HCT116 (cell line): ENCODE data around the gene ST3GAL5. TPM values are rescaled to one million over a fixed set of nuclear protein-coding genes. Genes with fewer than 3 reads are reported as not detected.

ENCODE experiments used
- ATAC-seq: fragments of 200-7000 bp; cut with Tn5 transposase; 2 replicates; pipeline ENCODE4 v1.9.1; 2020; ENCODE audit warnings: mild to moderate bottlenecking, moderate library complexity
- BruUV-seq: library from RNA; stranded (reverse); fragments of 400-500 nt; replicated peaks from 2 replicates; lab custom pipeline; 2021; lab: Mats Ljungman, UMichigan
- CTCF ChIA-PET: fragments of 300-600 bp; sonication (Branson Sonifier 250); formaldehyde crosslinking; loops from one replicate; lab custom pipeline; 2021; ENCODE audit warnings: antibody characterized with exemption; lab: Charles Lee
- POLR2A ChIA-PET: fragments of 300-600, 350-600 bp; sonication (Branson Sonifier 250); formaldehyde crosslinking; loops from one replicate; lab custom pipeline; 2021; ENCODE audit warnings: antibody characterized with exemption; lab: Charles Lee
- RAD21 ChIA-PET, 2 experiments: fragments of 300-600 bp; sonication (Branson Sonifier 250); formaldehyde crosslinking; loops; one replicate each; lab custom pipeline; 2023; ENCODE audit warnings: low total read pairs in 2 of 2; ENCODE audit not compliant: uncharacterized antibody in 2 of 2, unreplicated experiment in 2 of 2, low non-redundant PET in 1 of 2; lab: Charles Lee
- DNase-seq: peaks from one replicate; pipeline ENCODE4 v3.0.0-alpha.2; 2010; ENCODE audit warnings: low read depth, low spot score
- H2AFZ ChIP-seq: fragments of 200-600 bp; shearing (Covaris generic), sonication (generic); 2 replicates; pipeline ENCODE4 v1.6.1; 2017; ENCODE audit warnings: low read depth, mixed run types, mixed read lengths, antibody characterized with exemption, low read length; ENCODE audit not compliant: poor library complexity, severe bottlenecking
- H3K27ac ChIP-seq: 2 replicates; pipeline ENCODE4 v1.5.1; 2012; ENCODE audit warnings: low read depth, low read length
- H3K27me3 ChIP-seq: fragments of 200-600 bp; sonication (generic); 2 replicates; pipeline ENCODE4 v1.6.1; 2016; ENCODE audit warnings: mixed run types, low read length, mixed read lengths; ENCODE audit not compliant: insufficient read depth
- H3K36me3 ChIP-seq, 2 experiments: fragments of 200-500 bp in 1 of 2; fragments of 200-600 bp in 1 of 2; sonication (Bioruptor generic) in 1 of 2; sonication (generic) in 1 of 2; 2 replicates each; pipeline versions ENCODE4 v1.5.1 to v1.6.1; 2014 to 2016; ENCODE audit warnings: low read length in 2 of 2, inconsistent platforms in 1 of 2, mixed read lengths in 1 of 2, mixed run types in 1 of 2; ENCODE audit not compliant: insufficient read depth in 2 of 2, control insufficient read depth in 1 of 2
- H3K4me1 ChIP-seq, 2 experiments: fragments of 200-600 bp in 1 of 2; sonication (generic) in 1 of 2; 2 replicates each; pipeline versions ENCODE4 v1.5.1 to v1.6.1; 2012 to 2017; ENCODE audit warnings: low read length in 2 of 2, inconsistent platforms in 1 of 2, mild to moderate bottlenecking in 1 of 2, mixed read lengths in 1 of 2, mixed run types in 1 of 2, moderate library complexity in 1 of 2; ENCODE audit not compliant: insufficient read depth in 2 of 2, control insufficient read depth in 1 of 2
- H3K4me2 ChIP-seq: fragments of 200-600 bp; sonication (generic); 2 replicates; pipeline ENCODE4 v1.6.1; 2017; ENCODE audit warnings: mixed run types, low read length, mixed read lengths
- H3K4me3 ChIP-seq, 2 experiments: fragments of 200-600 bp in 1 of 2; sonication (generic) in 1 of 2; replicated peaks in 1 of 2; 2 replicates each; pipeline ENCODE4 v1.5.1; 2011 to 2016; ENCODE audit warnings: low read length in 2 of 2, control low read depth in 1 of 2, low read depth in 1 of 2, mild to moderate bottlenecking in 1 of 2, mixed read lengths in 1 of 2, mixed run types in 1 of 2
- H3K79me2 ChIP-seq: fragments of 200-600 bp; sonication (generic); 2 replicates; pipeline ENCODE4 v1.6.1; 2017; ENCODE audit warnings: mild to moderate bottlenecking, mixed run types, low read length, moderate library complexity, mixed read lengths; ENCODE audit not compliant: insufficient read depth
- H3K9ac ChIP-seq: fragments of 200-600 bp; sonication (generic); 2 replicates; pipeline ENCODE4 v1.6.1; 2016; ENCODE audit warnings: low read length, mixed read lengths
- H3K9me2 ChIP-seq: fragments of 200-600 bp; sonication (generic), shearing (Covaris generic); 2 replicates; pipeline ENCODE4 v1.6.1; 2017; ENCODE audit warnings: mixed run types, mild to moderate bottlenecking, moderate library complexity; ENCODE audit not compliant: insufficient read depth
- H3K9me3 ChIP-seq, 2 experiments: fragments of 200-500 bp in 1 of 2; fragments of 200-600 bp in 1 of 2; sonication (Bioruptor generic) in 1 of 2; sonication (generic) in 1 of 2; 2 replicates each; pipeline ENCODE4 v1.6.1; 2014 to 2017; ENCODE audit warnings: low read length in 2 of 2, mixed read lengths in 2 of 2, inconsistent platforms in 1 of 2, low read depth in 1 of 2, mild to moderate bottlenecking in 1 of 2, mixed run types in 1 of 2, moderate library complexity in 1 of 2; ENCODE audit not compliant: control insufficient read depth in 1 of 2, insufficient read depth in 1 of 2
- H4K20me1 ChIP-seq: fragments of 200-600 bp; sonication (generic), shearing (Covaris generic); 2 replicates; pipeline ENCODE4 v1.6.1; 2017; ENCODE audit warnings: mixed run types, mild to moderate bottlenecking, moderate library complexity; ENCODE audit not compliant: insufficient read depth
- CBX3 ChIP-seq: IDR thresholded peaks from 2 replicates; pipeline ENCODE4 v1.6.1; 2012; ENCODE audit warnings: low read depth
- JUND ChIP-seq: IDR thresholded peaks from 2 replicates; pipeline ENCODE4 v1.6.1; 2012
- POLR2A ChIP-seq: IDR thresholded peaks from 2 replicates; pipeline ENCODE4 v1.7.0; 2011; ENCODE audit warnings: borderline replicate concordance; ENCODE audit not compliant: insufficient read depth, insufficient read length; ENCODE audit errors: extremely low read depth
- POLR2AphosphoS5 ChIP-seq: IDR thresholded peaks from 2 replicates; pipeline ENCODE4 v1.6.1; 2011; ENCODE audit warnings: mild to moderate bottlenecking, low read depth, low read length, moderate library complexity
- SRF ChIP-seq: IDR thresholded peaks from 2 replicates; pipeline ENCODE4 v1.6.1; 2012; ENCODE audit warnings: low read depth
- TCF7L2 ChIP-seq: IDR thresholded peaks from 2 replicates; pipeline ENCODE4 v1.7.0; 2011; ENCODE audit warnings: borderline replicate concordance, inconsistent platforms; ENCODE audit not compliant: insufficient read depth, insufficient read length; ENCODE audit errors: extremely low read depth
- YY1 ChIP-seq: IDR thresholded peaks from 2 replicates; pipeline ENCODE4 v1.6.1; 2011; ENCODE audit warnings: low read length, low read depth, moderate library complexity, mild to moderate bottlenecking; ENCODE audit not compliant: insufficient replicate concordance; ENCODE audit errors: extremely low read depth
- ZFX ChIP-seq: fragments of 450-650 bp; IDR thresholded peaks from 2 replicates; pipeline ENCODE4 v1.6.1; 2017
- intact Hi-C: fragments of 100-400 bp; cut with micrococcal nuclease; formaldehyde crosslinking; loops from 2 replicates; pipeline ENCODE4 v1.10.0; 2022
- total RNA-seq: library from RNA; stranded (reverse); gene quantifications from one replicate; pipeline ENCODE4 v1.2.1, GENCODE V29; 2021; ENCODE audit not compliant: unreplicated experiment
- TF ChIP-seq, protein P1 (sequence below), 3 experiments: fragments of 200-600 bp in 1 of 3; sonication (generic) in 1 of 3; IDR thresholded peaks in 2 of 3; conservative IDR thresholded peaks in 1 of 3; 2 replicates each; pipeline ENCODE4 v1.5.1; 2012 to 2017; ENCODE audit warnings: low read depth in 2 of 3, low read length in 2 of 3, antibody characterized with exemption in 1 of 3, borderline replicate concordance in 1 of 3, control low read depth in 1 of 3, mild to moderate bottlenecking in 1 of 3, mixed read lengths in 1 of 3, mixed run types in 1 of 3, moderate library complexity in 1 of 3; ENCODE audit not compliant: insufficient read depth in 1 of 3
- TF ChIP-seq, protein P2 (sequence below): IDR thresholded peaks from 2 replicates; pipeline ENCODE4 v1.6.1; 2012
- TF ChIP-seq, protein P3 (sequence below): IDR thresholded peaks from 2 replicates; pipeline ENCODE4 v1.6.1; 2012; ENCODE audit warnings: low read depth

ST3GAL5 gene
- total RNA-seq, 1 experiment from 2014 or later, result 14.8 TPM

DNA sequence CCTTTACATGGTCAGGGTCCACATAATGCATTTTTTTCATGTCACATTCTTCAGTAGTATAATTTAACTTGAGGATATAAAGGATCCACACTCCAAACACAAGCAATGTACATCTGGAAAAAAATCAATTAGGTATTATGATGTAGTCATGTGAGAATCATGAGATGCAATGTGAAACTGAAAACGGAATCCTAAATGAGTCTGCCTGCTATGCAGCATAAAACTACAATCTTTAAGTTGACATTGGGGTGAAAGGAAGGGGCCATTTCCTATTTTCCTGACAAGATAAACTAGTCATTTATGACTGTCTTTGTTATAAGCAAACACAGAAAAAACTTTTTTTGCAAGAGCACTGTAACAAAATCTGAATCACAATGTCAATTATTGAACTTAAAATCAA, 27.6 kb downstream of the ST3GAL5 start:
- ATAC-seq (no peak), DNase-seq (no peak)
- no peak overlapping the region for H3K4me3 ChIP-seq
- H2AFZ ChIP-seq, result no peak overlapping the region
- no peaks in the 10 kb centered on the region for H3K9me3 ChIP-seq
- no peak overlapping the region for H3K27ac ChIP-seq
- POLR2A ChIA-PET, result no interaction called here
- H4K20me1 ChIP-seq, result no peaks in the 10 kb centered on the region
- H3K79me2 ChIP-seq, result no peaks in the 10 kb centered on the region
- no peak overlapping the region for H3K9ac ChIP-seq
- no peaks in the 10 kb centered on the region for H3K4me1 ChIP-seq
- no peaks in the 10 kb centered on the region for H3K27me3 ChIP-seq
- H3K9me2 ChIP-seq, result no peaks in the 10 kb centered on the region
- BruUV-seq, result no TSS peak
- intact Hi-C loops, result no loop called here
- no peak overlapping the region for H3K4me2 ChIP-seq
- no peaks in the 10 kb centered on the region for H3K36me3 ChIP-seq
- TF ChIP-seq JUND, result no peak
- CTCF ChIA-PET, result no interaction called here
- RAD21 ChIA-PET, result no interaction called here

DNA sequence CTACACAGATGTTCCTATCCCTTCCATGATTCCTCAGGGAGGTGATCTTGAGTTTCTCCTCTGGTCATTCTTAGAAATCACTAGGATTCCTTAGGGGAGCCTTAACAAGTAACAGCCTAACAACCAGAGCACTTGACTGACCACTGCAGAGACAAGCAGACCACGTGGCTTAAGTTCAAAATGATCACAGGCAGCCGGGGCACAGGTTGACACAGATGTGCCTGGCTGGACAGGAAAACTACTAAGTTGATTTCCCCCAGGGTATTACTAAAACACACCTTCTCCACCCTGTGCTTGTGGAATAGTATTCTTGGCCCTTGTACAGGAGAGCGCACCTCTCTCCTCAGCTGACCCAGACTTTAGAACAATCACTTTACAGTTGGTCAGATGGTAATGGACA, 29.9 kb downstream of the ST3GAL5 start:
- TF ChIP-seq POLR2AphosphoS5 (no peak), TCF7L2 (no peak), POLR2A (no peak), ZFX (no peak), SRF (no peak), YY1 (no peak), CBX3 (no peak)
- TF ChIP-seq, protein P1, sequence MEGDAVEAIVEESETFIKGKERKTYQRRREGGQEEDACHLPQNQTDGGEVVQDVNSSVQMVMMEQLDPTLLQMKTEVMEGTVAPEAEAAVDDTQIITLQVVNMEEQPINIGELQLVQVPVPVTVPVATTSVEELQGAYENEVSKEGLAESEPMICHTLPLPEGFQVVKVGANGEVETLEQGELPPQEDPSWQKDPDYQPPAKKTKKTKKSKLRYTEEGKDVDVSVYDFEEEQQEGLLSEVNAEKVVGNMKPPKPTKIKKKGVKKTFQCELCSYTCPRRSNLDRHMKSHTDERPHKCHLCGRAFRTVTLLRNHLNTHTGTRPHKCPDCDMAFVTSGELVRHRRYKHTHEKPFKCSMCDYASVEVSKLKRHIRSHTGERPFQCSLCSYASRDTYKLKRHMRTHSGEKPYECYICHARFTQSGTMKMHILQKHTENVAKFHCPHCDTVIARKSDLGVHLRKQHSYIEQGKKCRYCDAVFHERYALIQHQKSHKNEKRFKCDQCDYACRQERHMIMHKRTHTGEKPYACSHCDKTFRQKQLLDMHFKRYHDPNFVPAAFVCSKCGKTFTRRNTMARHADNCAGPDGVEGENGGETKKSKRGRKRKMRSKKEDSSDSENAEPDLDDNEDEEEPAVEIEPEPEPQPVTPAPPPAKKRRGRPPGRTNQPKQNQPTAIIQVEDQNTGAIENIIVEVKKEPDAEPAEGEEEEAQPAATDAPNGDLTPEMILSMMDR (IDR thresholded peaks at IDR 0.05 in 2 of 3, conservative IDR thresholded peaks at IDR 0.05 in 1 of 3; ENCODE audit: borderline replicate concordance in 1 of 3, insufficient read depth in 1 of 3, low read depth in 2 of 3, low read length in 2 of 3), result no peak
- TF ChIP-seq, protein P2, sequence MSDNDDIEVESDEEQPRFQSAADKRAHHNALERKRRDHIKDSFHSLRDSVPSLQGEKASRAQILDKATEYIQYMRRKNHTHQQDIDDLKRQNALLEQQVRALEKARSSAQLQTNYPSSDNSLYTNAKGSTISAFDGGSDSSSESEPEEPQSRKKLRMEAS, result no peak
- TF ChIP-seq, protein P3, sequence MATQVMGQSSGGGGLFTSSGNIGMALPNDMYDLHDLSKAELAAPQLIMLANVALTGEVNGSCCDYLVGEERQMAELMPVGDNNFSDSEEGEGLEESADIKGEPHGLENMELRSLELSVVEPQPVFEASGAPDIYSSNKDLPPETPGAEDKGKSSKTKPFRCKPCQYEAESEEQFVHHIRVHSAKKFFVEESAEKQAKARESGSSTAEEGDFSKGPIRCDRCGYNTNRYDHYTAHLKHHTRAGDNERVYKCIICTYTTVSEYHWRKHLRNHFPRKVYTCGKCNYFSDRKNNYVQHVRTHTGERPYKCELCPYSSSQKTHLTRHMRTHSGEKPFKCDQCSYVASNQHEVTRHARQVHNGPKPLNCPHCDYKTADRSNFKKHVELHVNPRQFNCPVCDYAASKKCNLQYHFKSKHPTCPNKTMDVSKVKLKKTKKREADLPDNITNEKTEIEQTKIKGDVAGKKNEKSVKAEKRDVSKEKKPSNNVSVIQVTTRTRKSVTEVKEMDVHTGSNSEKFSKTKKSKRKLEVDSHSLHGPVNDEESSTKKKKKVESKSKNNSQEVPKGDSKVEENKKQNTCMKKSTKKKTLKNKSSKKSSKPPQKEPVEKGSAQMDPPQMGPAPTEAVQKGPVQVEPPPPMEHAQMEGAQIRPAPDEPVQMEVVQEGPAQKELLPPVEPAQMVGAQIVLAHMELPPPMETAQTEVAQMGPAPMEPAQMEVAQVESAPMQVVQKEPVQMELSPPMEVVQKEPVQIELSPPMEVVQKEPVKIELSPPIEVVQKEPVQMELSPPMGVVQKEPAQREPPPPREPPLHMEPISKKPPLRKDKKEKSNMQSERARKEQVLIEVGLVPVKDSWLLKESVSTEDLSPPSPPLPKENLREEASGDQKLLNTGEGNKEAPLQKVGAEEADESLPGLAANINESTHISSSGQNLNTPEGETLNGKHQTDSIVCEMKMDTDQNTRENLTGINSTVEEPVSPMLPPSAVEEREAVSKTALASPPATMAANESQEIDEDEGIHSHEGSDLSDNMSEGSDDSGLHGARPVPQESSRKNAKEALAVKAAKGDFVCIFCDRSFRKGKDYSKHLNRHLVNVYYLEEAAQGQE, result no peak
- no peaks in the 10 kb centered on the region for H3K36me3 ChIP-seq
- H2AFZ ChIP-seq, result no peak overlapping the region
- no peak overlapping the region for H3K9ac ChIP-seq
- CTCF ChIA-PET, result no interaction called here
- POLR2A ChIA-PET, result no interaction called here
- DNase-seq (no peak), ATAC-seq (no peak)
- no peak overlapping the region for H3K4me2 ChIP-seq
- no peak overlapping the region for H3K4me3 ChIP-seq
- H3K9me2 ChIP-seq, result no peaks in the 10 kb centered on the region
- RAD21 ChIA-PET, result no interaction called here
- H3K4me1 ChIP-seq, result no peaks in the 10 kb centered on the region
- H4K20me1 ChIP-seq, result no peaks in the 10 kb centered on the region
- no peaks in the 10 kb centered on the region for H3K27me3 ChIP-seq
- H3K27ac ChIP-seq, result no peak overlapping the region
- intact Hi-C loops, result no loop called here
- H3K79me2 ChIP-seq, result no peaks in the 10 kb centered on the region
- no peaks in the 10 kb centered on the region for H3K9me3 ChIP-seq
- BruUV-seq, result no TSS peak
